RWPE1 (cell line): ENCODE results near the gene ARID3B.

Source experiments
- CTCF ChIA-PET: fragments of 350-600 bp; sonication (Branson Sonifier 250); formaldehyde crosslinking; extraction: SDS; loops from one replicate; lab custom pipeline; 2021; lab: Yijun Ruan, JAX
- POLR2A ChIA-PET: fragments of 400-600 bp; formaldehyde crosslinking; extraction: SDS; loops from one replicate; lab custom pipeline; 2020; ENCODE audit warnings: antibody characterized with exemption; ENCODE audit not compliant: low non-redundant PET; lab: Yijun Ruan, JAX
- DNase-seq: peaks from one replicate; pipeline ENCODE4 v3.0.0; 2012; ENCODE audit warnings: low spot score
- H3K27ac ChIP-seq: fragments of 450-650 bp; 2 replicates; pipeline ENCODE4 v1.5.1; 2017
- TF ChIP-seq, protein P1 (sequence below): fragments of 450-650 bp; conservative IDR thresholded peaks from 2 replicates; pipeline ENCODE4 v1.5.1; 2017; ENCODE audit warnings: low read depth, mild to moderate bottlenecking

The ARID3B gene

DNA sequence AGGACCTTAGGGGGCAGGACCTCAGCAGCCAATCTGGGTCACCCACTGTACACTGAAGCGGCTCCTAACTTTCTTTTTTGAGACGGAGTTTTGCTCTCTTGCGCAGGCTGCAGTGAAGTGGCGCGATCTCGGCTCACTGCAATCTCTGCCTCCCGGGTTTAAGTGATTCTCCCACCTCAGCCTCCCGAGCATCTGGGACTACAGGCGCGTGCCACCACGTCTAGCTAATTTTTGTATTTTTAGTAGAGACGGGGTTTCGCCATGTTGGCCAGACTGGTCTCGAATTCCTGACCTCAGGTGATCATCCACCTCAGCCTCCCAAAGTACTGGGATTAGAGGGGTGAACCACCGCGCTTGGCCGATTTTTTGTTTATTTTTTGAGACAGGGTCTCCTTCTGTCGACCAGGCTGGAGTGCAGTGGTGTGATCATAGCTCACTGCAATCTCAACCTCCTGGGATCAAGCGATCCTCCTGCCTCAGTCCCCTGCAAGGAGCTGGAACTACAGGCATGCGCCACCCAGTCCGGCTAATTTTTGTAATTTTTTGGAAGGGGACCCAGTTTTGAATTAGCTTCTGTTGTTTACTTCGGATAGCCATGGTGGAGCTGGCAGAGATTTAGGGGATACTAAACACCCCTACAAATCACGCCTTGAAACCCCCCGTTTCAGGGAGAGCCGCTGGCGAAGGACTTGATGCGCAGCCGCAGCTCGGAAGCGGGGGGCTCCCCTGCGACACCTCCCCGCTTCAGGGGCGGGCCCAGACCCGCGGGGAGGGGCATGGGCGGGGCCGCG, 73.1 kb downstream of the ARID3B start:
- peak overlapping the region; percentile 92 for H3K27ac ChIP-seq
- TF ChIP-seq, protein P1, sequence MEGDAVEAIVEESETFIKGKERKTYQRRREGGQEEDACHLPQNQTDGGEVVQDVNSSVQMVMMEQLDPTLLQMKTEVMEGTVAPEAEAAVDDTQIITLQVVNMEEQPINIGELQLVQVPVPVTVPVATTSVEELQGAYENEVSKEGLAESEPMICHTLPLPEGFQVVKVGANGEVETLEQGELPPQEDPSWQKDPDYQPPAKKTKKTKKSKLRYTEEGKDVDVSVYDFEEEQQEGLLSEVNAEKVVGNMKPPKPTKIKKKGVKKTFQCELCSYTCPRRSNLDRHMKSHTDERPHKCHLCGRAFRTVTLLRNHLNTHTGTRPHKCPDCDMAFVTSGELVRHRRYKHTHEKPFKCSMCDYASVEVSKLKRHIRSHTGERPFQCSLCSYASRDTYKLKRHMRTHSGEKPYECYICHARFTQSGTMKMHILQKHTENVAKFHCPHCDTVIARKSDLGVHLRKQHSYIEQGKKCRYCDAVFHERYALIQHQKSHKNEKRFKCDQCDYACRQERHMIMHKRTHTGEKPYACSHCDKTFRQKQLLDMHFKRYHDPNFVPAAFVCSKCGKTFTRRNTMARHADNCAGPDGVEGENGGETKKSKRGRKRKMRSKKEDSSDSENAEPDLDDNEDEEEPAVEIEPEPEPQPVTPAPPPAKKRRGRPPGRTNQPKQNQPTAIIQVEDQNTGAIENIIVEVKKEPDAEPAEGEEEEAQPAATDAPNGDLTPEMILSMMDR, result no peak
- ChIA-PET CTCF (interaction anchor here (0.6 to 1.4 kb wide), 3 partner anchors 48 to 146 kb away, joined by 4 to 5 read pairs (median 4); partner anchors contain the start of gene ARID3B), POLR2A (interaction anchor here (1.3 kb wide), 1 partner anchor 15 kb away, joined by 4 read pairs; no protein-coding TSS in a partner anchor)
- DNase-seq, result peak; percentile 86

DNA sequence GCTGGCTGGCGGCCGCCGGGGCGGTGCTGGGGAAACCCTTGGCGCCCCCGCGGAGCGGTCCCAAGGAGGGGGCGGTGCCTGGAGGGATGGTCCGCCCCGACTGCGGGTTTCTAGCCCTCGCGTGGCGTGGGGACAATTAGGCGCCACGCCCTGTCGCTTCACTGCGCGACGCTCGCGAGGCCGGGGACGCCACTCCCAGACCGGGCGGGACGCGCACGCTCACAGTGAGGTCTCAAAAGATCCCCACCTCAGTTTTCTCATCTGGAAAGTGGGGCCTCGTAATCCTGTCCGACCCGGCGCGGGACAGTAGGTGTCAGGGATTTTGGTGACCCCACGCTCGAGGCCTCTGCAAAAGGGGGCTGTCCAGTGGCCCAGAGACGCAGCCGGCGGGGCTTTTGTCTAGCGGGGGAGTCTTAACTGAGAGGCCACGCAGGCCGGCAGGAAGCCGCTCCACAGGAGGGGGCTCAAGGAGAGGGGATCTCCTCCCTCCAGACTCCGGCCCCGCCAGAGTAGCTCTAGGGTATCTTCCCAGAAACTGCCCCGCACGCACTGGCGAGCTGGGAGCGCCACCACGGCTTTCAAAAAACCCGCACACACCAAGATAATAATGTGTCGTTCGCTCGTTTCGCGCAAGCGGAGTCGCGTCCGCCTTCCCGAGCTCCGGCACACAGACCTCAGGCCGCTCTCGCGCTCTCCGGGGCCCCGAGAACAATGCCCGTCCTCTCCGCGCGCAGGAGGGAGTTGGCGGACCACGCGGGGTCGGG, 73.9 kb downstream of the ARID3B start:
- ChIA-PET POLR2A (interaction anchor here (1.6 kb wide), 1 partner anchor 74 kb away, joined by 4 read pairs; the partner anchor contains the start of gene ARID3B), CTCF (interaction anchor here (0.6 to 0.7 kb wide), 3 partner anchors 154 to 688 kb away, joined by 3 to 4 read pairs (median 3); no protein-coding TSS in a partner anchor)
- no peak for DNase-seq
- TF ChIP-seq, protein P1, result no peak
- peak overlapping the region; percentile 92 for H3K27ac ChIP-seq

DNA sequence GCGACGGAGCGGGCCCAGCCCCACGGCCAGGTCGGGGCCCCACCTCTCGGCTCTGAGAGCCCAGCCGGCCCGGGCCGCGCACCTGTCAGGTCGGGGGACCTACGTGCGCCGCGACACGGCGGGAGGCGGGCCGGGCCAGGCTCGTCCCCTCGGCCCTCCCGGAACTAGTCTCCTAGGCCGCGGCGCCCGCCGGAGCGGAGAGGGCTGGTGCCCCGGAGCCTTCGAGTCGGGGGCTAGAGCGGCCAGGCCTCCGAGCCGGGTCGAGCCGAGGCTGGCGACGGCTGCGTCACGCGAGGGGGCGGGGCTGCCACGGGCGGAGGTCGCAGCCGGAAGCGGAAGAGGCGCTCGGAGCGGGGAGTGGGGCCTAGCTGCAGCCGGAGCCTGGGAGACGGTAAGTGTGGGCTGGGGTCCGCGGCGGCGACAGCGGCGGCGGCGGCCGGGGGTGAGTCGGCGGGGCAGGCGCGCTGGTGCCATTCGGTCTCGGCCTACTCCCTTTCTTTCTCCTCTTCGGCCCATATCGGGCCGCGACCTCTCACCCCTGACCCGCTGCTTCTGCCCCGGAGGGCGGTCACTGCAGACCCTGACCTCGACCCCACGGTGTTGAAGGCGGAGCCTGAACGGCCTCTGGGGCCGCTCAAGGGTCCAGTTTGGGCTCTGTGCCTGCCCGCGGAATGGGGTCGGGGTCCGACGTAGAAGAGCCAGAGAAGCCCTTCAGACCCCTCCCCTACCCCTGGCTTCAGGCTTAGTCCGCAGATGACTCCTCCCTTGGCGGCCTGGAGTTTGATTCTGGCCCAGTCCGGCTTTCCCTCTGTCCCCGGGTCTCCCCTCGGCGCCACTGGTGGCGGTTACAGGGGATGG, 74.7 kb downstream of the ARID3B start, which contains the start of gene CLK3:
Gene CLK3, plus strand, starts transcription at position 329 of the 858 bp plus-strand sequence. CDS start 3,361 bp downstream, outside the sequence.
- peak within 1 kb of the TSS; percentile 92 for H3K27ac ChIP-seq
- TF ChIP-seq, protein P1, result no peak
- CTCF ChIA-PET, result interaction anchor here (0.6 to 0.7 kb wide), 3 partner anchors 155 to 689 kb away, joined by 3 to 4 read pairs (median 3); no protein-coding TSS in a partner anchor
- DNase-seq, result peak; percentile 94
- POLR2A ChIA-PET, result interaction anchor here (0.6 to 2.0 kb wide), 3 partner anchors 12 to 133 kb away, joined by 3 to 4 read pairs (median 4); partner anchors contain the start of gene ARID3B

DNA sequence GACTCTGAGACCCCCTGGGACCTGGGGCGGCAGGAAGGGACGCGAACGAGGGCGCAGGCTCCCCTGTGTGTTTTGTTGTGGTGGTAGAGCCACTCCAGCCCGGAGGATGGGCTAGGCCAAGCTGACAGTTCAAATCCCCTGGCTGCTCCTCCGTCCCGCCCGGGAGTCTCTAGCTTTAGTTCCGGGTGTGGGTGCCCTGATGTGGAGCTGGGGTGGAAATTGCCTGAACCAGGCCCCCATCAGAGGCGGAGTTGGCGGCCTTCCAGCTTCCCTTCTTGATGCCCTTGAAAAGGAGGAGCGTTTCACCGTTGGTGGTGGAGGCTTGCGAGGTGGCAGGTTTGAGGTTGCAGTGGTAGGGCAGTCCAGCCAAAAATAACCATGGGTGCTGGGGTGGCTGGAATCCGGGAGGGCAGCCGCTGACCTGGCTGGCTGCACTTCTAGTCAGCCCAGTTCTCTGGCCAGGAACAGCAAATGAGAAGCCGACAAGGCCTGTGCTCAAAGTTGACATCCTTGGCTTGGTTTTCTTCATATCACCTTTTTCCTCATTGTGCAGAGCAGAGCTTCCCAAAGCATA, 75.4 kb downstream of the ARID3B start:
- DNase-seq, result peak; percentile 59

DNA sequence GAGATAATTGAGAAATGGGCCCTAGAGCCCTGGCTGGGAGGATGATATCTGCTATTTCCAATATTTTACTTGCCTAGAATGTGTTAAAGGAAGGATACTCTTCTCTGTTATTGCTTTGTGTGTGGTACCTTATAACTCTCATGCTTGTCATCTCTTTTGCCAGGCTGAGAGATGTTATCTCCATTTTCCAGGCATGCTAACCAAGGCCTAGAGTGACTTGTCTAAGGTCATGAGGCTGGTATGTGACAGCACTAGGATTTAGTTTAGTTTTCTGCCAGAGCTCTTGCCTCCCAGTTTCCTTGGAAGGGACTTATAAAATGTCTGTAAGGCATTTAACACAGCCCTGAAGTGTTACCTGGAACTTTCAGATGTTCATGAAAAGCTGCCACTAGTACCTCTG, 76.0 kb downstream of the ARID3B start:
- H3K27ac ChIP-seq, result peak overlapping the region; percentile 92
- ChIA-PET CTCF (interaction anchor here (0.5 to 1.6 kb wide), 3 partner anchors 15 to 247 kb away, joined by 3 to 5 read pairs (median 4); no protein-coding TSS in a partner anchor), POLR2A (interaction anchor here (2.0 kb wide), 1 partner anchor 13 kb away, joined by 4 read pairs; no protein-coding TSS in a partner anchor)
- no peak for DNase-seq
- TF ChIP-seq, protein P1, result no peak

More for the DNA sequence above, 75.4 kb downstream of the ARID3B start:
- CTCF ChIA-PET, result interaction anchor here (1.4 to 1.6 kb wide), 2 partner anchors 15 to 246 kb away, joined by 3 to 5 read pairs; no protein-coding TSS in a partner anchor
- POLR2A ChIA-PET, result interaction anchor here (0.6 to 2.0 kb wide), 3 partner anchors 13 to 133 kb away, joined by 3 to 4 read pairs (median 4); partner anchors contain the start of gene ARID3B
- TF ChIP-seq, protein P1, result no peak
- H3K27ac ChIP-seq, result peak overlapping the region; percentile 92
